Middle frontal gyrus (tissue), 1 donor: ENCODE results near the gene DUSP19.
A peak's percentile ranks its signal among the peaks of the same experiment; 100 is the strongest.
"Not testable (repeated sequence)": the region's sequence is repeated elsewhere in the genome, so short reads cannot be mapped to it uniquely, and the experiment has no call there.

Source experiments
- DNase-seq: peaks from one replicate; pipeline ENCODE4 v3.0.0-alpha.2; 2015; ENCODE audit warnings: low spot score; ENCODE audit errors: extremely low spot score

The DUSP19 gene, protein sequence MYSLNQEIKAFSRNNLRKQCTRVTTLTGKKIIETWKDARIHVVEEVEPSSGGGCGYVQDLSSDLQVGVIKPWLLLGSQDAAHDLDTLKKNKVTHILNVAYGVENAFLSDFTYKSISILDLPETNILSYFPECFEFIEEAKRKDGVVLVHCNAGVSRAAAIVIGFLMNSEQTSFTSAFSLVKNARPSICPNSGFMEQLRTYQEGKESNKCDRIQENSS

DNA sequence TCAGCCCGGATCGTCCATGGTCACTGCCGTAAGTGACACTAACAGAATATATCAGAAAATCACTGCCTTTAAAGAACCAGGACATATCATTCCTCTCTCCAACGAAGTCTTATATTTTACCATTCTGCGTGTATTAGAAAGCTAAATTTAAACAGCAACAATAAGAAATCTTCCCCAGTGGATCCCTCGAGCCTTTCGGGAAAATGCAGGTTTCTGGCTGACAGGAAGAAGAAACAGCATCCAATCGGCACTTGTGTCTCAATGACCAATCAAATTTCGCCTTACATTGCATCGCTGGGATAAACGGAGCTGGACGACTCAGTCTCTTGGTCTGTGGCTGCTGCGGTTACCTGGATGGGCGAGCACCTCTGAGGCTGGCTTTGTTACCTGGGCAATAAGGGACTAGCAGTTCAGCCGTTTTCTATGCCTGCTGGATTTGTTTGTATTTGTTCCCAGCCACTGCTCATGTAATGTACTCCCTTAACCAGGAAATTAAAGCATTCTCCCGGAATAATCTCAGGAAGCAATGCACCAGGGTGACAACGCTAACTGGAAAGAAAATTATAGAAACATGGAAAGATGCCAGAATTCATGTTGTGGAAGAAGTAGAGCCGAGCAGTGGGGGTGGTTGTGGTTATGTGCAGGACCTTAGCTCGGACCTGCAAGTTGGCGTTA is at the start of gene DUSP19:
DUSP19 (plus strand) TSS at position 284 of the 675 bp plus-strand sequence; CDS start at position 471, 187 bp downstream.
- peak; percentile 94 for DNase-seq

DNA sequence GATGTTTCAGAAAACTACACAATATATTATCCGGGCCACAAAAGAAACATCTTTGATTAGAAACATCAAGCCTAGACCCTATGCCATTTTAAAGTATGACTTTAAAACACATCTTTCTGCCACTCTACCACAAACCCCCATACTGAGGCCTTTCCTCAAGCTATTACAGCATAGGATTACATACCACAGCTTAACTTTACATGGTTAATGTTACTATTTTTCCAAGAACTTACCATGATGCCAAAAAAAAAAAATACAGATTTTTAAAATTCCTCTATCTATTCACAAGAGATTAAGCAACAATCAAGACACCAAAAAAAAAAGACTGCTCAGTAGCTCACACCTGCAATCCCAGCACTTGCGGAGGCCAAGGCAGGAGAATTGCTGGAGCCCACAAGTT is 49.3 kb upstream of the DUSP19 start:
- no peak for DNase-seq

DNA sequence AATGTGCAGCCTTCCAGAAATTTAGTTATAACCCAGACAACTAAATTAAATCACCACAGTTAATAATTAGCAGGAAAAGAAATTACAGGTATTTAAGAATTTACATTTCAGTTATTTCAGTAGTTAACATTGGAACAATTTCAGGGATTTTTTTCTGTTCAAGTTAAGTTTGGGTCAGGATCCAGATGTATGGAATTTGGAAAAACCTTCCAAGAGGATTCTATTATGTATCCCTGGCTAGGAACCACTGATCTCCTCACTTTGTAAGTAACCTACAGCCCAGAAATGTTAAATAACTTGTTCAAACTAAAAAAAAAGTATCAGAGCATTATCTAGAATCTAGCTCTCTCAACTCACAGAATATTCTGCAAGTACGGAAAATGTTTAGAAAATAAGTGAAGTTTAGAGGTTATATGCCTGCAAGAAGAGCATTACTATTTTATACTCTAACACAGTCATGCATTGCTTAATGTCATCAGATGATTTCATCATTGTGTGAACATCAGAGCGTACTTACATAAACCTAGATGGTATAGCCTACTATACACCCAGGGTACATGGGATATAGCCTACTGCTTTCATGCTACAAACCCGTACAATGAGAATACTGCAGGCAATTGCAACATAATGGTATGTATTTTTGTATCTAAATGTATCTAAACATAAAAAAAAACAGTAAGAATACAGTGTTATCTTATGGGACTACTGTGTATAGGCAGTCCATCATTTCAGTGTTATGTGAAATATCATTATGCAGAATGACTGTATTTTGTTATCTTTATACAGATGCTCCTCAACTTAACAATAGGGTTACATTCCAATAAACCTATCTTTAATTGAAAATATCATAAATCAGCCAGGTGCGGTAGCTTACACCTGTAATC is 46.4 kb upstream of the DUSP19 start:
- no peak for DNase-seq

DNA sequence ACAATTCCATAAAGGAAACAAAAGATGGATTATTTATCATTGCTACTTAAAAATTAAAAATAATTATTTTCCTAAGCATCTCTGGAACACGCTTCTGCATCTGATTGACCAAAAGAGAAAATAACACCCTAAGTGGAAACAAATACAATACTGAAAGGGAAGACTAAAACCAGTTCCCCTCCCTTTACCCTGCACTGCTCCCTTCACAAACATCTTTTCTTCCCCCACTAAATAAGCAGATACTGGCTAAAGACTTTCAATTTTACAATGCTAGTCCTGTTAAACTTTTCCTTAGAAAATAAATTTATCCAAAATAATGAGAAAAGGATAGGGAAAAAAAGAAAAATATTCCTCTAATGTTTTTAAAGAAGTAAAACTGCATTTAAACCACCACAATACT is 44.6 kb upstream of the DUSP19 start:
- DNase-seq, result no peak

DNA sequence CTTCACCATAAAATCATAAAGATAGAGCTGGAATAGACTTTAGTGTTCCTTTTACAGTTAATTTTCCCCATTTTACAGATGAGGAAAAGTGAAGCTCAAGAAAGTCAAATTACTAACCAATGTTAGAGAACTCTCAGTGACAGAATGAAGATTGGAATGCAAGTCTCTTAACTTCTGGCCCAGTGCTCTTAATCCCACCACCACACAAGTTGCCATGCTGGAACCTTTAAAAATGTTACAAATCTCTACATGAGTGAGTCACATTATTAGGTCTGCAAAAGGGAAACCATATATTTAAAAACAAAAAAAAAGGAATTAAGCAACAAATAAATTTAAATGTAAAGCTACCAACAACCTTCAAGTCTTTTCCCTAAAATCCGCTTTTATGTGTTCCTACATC is 43.7 kb upstream of the DUSP19 start:
- DNase-seq, result no peak

DNA sequence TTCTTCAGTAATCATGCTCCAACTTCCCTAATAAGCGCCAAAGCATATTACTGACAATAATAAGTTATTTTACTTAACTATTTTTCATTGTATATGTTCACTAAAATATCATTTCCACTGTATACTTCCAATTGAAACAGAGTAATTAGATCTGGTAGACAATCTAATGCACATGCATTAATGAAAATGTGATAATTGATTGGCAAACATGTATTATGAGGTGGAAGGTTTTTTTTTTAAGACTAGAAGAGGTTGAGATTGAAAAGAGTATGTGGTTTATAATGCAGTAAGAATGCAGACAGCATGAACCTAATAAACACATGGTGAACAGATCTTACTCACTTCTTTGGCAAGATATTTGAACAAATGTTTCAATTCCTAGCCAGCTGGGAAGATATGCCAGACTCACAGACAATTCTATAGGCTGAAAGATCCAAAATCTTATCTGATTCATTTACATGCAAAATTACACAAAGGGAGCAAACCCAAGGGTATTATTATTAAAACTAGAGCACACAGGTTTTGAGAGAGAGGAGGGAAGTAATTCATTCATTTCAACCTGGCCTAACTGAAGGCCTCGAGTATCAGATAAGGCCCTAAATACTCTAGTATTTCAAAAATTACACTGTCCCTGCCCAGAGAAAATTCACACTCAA is 43.1 kb upstream of the DUSP19 start:
- DNase-seq, result no peak

DNA sequence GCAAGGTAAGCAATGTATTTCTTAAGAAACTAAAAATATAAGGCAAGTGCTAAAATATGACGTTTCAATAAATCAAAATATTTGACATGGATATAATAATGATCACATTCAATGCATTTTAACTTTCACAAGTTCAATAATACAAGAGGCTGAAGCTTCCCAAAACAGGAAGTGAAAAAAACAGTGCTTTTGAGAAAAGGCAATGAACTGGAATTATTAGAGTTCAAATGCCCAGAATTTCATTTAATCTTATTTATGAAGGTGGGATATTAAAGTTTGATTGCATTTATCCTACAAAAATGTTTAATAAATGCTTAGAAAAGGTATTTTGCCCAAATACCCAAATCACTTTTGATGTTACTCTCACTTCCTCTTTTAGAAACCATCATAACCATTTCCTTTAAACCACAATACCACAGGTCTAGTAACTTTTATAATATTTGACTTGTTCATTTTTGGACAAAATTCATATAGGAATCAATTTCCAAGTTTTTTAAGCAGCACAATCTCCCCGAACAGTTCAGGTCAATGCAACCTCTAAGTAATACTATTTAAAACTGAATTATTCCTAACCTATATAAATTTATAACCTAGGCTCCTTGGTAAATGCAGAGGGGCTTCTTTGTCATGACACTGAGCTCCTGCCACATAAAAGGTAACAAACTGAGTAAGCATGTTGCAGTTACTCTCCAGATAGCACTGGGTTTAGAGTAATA is 42.4 kb upstream of the DUSP19 start:
- DNase-seq, result no peak

DNA sequence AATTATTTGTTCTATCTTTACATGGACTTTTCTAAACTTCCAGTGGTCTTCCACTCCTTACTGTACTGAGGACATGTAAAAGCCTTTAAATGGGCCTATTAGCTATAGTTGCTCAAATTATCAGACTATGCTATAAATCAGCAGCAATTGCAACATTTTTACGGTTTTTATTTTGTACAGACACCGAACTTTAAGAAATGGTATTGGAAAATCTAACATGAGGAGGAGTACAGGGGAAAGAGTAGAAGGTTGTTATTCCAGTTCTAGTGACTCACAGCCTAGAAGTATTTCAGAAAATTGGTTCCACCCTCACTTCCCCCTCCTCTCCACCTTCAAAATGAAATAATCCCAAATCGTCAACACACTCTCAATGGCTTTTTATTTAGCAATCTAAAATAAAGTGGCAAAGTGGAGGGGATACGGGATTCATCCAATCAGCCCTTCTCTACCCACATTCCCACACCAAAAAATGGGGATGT is 41.4 kb upstream of the DUSP19 start:
- DNase-seq, result no peak

DNA sequence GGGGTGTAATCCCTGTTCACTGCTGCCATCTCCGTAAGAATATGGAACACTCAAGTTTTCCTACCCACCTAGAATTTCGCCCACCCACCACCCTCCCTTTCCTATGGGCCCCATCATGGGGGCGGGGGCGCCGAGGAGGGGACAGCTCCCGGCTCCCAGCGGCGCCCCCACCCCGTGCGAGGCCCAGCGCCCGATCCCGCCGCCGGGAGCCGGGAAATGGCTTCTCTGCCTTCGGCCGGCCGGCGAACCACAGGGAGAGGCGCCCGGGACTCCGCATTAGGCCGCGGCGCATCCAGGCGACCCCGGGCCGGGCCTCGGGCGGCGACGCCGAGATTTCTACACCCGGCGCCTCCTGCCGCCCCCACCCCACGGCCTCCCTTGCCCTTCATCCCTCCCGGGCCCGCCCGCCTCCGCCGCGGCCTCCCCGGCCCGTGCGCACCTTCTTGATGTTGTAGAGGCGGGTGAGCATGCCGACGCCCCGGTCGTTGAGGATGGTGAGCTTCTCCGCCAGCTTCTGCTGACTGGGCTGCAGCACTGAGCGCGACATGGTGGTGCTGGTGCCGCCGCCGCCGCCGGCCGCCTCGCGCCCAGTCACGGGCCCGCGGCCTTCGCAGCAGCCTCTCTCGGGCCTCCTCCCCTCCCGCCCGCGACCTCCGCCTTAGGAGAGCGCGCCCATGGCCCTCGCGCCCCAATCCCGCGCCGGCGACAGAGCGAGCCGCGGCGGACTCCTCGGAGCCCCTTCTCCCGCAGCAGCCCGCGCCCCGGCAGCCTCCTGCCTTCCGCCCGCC is 40.8 kb upstream of the DUSP19 start:
- no peak for DNase-seq

DNA sequence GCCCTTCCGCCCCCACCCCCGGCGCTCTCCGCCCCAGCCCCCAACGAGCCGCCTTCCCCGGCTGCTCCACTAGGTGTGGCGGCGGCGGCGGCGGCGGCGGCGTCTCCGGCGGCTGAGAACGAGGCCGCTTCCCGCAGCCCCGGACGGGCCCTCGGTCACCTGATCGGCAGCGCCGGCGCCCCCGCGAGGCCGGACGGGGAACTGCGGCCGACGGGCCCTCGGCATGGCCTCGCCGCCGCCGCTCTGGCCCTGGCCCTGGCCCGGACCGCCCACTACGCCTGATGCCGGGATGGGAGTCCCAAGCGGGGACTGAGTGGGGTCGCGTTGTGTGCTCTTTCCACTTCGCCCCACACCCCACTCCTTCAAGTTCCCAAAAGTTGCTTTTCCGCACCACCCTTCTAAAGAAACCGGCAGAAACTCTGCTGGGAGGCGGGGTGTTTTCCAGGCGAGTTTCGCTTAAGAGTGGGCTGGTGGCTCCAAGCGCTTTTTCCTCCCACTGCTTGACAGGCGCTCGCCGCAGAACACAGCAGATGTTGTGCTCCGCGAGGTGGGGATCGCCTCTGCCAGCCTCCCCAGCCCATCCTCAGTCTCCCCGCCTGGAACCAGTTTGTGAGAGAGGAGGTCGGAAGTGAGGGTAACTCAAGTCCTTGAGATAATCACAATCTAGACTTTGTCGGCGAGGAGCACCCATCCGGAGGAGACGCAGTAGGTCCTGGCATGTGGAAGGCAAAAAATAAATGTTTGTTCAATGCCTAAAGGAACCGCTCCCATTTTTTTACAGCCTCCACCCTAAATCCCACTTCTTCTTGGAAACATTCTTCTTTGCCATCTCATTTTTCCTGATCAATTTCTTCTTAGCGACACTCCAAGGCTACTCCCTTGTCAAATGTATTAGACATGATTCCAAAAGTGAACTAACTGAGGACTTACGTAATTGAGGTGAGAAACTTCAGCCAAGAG is 39.9 kb upstream of the DUSP19 start, which contains the start of gene NCKAP1:
NCKAP1 (minus strand) TSS at position 117 of the 960 bp plus-strand sequence. CDS start 358 bp downstream, outside the sequence.
- DNase-seq, result peak; percentile 46

DNA sequence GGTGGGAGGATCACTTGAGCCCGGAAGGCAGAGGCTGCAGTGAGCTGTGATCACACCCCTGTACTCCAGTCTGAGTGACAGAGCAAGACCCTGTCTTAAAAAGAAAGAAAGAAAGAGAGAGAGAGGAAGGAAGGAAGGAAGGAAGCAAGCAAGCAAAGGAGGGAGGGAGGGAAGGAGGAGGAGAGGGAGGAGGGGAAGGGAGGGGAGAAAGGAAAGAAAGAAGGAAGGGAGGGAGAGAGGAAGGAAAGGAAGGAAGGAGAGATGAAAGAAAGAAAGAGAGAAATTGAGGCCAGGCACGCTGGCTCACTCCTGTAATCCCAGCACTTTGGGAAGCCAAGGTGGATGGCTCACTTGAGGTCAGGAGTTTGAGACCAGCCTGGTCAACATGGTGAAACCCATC is 37.9 kb upstream of the DUSP19 start:
- no peak for DNase-seq

DNA sequence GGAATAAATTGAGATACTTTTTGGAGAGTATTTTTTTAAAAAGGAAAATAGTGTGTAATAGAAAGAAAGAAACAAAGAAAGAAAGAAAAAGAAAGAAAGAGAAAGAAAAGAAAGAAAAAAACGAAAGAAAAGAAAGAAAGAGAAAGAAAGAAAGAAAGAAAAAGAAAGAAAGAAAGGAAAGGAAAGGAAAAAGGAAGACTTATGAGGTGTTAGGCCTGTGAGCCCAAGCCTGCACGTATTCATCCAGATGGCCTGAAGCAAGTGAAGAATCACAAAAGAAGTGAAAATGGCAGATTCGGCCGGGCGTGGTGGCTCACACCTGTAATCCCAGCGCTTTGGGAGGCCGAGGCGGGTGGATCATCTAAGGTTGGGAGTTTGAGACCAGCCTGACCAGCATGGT is 35.0 kb upstream of the DUSP19 start:
- DNase-seq, result not testable (repeated sequence)

DNA sequence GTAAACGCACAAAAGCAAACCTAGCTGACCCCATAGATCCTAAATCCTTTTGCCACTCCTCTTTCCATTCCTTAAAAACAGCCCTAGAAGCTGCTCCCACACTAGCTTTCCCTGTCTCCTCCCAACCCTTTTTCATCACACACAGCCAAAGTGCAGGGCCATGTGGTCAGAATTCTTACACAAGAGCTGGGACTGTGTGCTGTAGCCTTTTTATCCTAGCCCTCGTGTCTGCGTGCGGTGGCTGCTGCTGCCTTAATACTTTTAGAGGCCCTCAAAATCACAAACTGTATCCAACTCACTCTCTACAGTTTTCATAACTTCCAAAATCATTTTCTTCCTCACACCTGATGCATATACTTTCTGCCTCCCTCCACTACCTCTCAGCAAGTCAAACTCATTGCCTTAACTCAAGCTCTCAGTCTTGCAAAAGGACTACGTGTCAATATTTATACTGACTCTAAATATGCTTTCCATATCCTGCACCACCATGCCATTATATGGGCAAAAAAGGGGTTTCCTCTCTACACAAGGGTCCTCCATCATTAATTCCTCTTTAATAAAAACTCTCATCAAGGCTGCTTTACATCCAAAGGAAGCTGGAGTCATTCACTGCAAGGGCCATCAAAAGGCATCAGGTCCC is 30.9 kb upstream of the DUSP19 start:
- not testable (repeated sequence) for DNase-seq

DNA sequence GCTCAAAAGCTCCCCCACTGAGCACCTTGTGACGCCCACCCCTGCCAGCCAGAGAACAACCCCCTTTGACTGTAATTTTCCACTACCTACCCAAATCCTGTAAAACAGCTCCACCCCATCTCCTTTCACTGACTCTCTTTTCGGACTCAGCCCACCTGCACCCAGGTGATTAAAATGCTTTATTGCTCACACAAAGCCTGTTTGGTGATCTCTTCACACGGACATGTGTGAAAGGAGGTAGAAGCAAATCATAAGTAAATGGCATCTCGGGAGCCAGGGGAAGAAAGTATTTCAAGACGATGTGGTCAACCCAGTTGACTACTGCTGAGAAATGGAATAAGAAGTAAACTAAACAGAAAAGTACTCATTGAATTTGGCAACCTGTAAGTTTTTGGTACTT is 29.1 kb upstream of the DUSP19 start:
- no peak for DNase-seq

DNA sequence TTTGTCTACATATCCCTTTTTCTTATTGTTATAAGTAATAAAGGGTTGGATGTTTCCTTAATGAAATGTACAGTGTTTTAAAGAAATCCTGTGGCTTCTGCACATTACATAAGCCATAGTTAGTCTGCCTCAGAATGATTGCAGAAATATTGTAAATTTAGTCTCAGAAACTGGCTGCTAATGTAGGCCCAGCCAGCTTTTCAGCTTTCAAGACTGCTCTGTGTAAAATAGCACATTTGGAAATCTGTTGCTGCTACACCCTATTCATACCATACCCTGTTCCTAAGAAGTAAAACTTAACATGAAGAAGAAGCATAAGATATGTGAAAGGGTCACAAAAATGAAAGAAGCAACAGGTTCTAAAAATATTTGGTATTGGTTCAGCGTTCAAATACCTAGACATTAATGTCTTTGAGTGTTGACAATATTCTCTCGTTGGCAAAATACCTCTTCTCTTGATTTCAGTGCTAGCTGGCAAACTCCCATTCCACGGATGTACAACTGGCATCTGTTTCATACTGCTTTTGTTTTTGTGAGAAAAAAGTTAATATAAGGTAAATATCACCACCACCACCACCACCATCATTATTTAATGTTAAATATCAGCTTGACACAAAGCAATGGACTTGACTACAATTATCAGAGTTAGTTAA is 21.1 kb upstream of the DUSP19 start:
- DNase-seq, result no peak

DNA sequence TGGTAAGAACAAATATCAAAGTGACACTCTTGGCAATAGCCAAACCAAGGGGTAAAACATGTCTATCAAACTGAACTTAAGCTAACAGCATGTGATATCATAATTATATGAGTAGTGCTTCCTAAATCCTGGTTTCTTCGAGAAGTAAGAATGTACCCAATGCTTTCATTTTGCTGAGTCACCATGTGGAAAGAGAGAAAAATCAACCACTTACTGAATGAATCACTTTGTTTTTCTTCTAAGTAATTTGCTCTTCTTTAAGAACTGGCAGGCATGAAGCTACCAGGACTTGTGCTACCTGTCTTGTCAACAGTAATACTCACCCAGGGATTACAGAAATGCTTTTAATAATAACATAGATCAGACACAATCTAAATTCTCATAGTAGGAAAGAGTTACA is 19.0 kb upstream of the DUSP19 start:
- no peak for DNase-seq

DNA sequence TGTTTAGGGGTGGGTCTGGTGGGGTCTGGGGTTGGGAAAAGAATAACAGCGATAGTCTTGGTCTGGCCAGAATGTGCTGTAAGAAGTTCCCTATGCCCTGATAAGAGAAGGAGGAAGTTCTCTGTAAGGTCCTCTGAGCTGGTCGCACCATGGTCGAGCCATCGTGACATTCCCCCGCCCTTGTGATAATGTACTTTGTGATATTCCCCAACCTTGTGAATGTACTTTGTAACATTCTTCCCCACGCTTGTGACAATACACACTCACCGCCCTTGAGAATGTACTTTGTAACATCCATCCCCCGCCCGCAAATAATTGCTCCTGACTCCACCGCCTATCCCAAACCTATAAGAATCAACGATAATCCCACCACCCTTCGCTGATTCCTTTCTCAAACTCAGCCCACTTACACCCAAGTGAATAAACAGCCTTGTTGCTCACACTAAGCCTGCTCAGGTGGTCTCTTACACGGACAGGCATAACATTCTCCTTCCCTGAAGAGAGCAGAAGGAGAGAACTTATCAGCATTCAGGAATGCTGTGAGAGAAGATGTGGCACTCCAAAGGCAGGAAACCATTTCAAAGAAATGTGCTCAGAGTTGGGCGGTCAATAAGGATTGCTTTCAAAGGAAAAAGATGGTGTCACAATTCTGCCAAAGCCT is 17.8 kb upstream of the DUSP19 start:
- no peak for DNase-seq
